ENCODE data around the gene ETNK2. TPM values are rescaled to one million over a fixed set of nuclear protein-coding genes. Genes with fewer than 3 reads are reported as not detected.

Gene ETNK2
- total RNA-seq, 1 donor from 2014 or later: 10.0 TPM

GRCh38 chr1:204172404-204173029 lies 20.7 kb upstream of the ETNK2 start:
- no peak for DNase-seq (ENCODE audit: extremely low spot score, unreplicated experiment)
- no peak for TF ChIP-seq CTCF (conservative IDR thresholded peaks at IDR 0.05)
- Mint-ChIP-seq H3K27me3 (no peaks in the 10 kb centered on the region), H3K4me3 (no peak overlapping the region), H3K27ac (no peak overlapping the region), H3K9me3 (no peaks in the 10 kb centered on the region), H3K36me3 (no peaks in the 10 kb centered on the region), H3K4me1 (ENCODE audit: unreplicated experiment) (no peaks in the 10 kb centered on the region)

GRCh38 chr1:204171751-204172178 lies 19.9 kb upstream of the ETNK2 start:
- Mint-ChIP-seq H3K4me1 (ENCODE audit: unreplicated experiment) (no peaks in the 10 kb centered on the region), H3K9me3 (no peaks in the 10 kb centered on the region), H3K27me3 (no peaks in the 10 kb centered on the region), H3K4me3 (no peak overlapping the region), H3K36me3 (no peaks in the 10 kb centered on the region), H3K27ac (no peak overlapping the region)
- DNase-seq (ENCODE audit: extremely low spot score, unreplicated experiment): no peak
- no peak for TF ChIP-seq CTCF (conservative IDR thresholded peaks at IDR 0.05)

- TF ChIP-seq CTCF (conservative IDR thresholded peaks at IDR 0.05): no peak
- Mint-ChIP-seq H3K36me3 (no peaks in the 10 kb centered on the region), H3K4me3 (no peak overlapping the region), H3K9me3 (no peaks in the 10 kb centered on the region), H3K4me1 (ENCODE audit: unreplicated experiment) (no peaks in the 10 kb centered on the region), H3K27ac (no peak overlapping the region), H3K27me3 (no peaks in the 10 kb centered on the region)
- DNase-seq (ENCODE audit: extremely low spot score, unreplicated experiment): no peak
These were observed 18.8 kb upstream of the ETNK2 start for GRCh38 chr1:204170494-204171155.

GRCh38 chr1:204169858-204170257 lies 18.0 kb upstream of the ETNK2 start:
- Mint-ChIP-seq H3K36me3 (no peaks in the 10 kb centered on the region), H3K9me3 (no peaks in the 10 kb centered on the region), H3K27ac (no peak overlapping the region), H3K4me3 (no peak overlapping the region), H3K4me1 (ENCODE audit: unreplicated experiment) (no peaks in the 10 kb centered on the region), H3K27me3 (no peaks in the 10 kb centered on the region)
- no peak for DNase-seq (ENCODE audit: extremely low spot score, unreplicated experiment)
- no peak for TF ChIP-seq CTCF (conservative IDR thresholded peaks at IDR 0.05)

- no peak for DNase-seq (ENCODE audit: extremely low spot score, unreplicated experiment)
- Mint-ChIP-seq H3K27ac (no peak overlapping the region), H3K27me3 (no peaks in the 10 kb centered on the region), H3K36me3 (no peaks in the 10 kb centered on the region), H3K4me3 (no peak overlapping the region), H3K9me3 (no peaks in the 10 kb centered on the region), H3K4me1 (ENCODE audit: unreplicated experiment) (no peaks in the 10 kb centered on the region)
- TF ChIP-seq CTCF (conservative IDR thresholded peaks at IDR 0.05): no peak
These were observed 15.9 kb upstream of the ETNK2 start for GRCh38 chr1:204167730-204168129.
